HG02970 (cell line): ENCODE data around the gene SMIM44.

Experiments used
- ATAC-seq: cut with Tn5 transposase; IDR thresholded peaks from one replicate; pipeline ENCODE4 v1.9.1; 2021; ENCODE audit warnings: mild to moderate bottlenecking, moderate library complexity, moderate number of reproducible peaks; ENCODE audit not compliant: unreplicated experiment, low FRiP score

SMIM44 gene

GRCh38 chr19:3503036-3503572, 19.9 kb upstream of the SMIM44 start:
- ATAC-seq = no peak

- no peak for ATAC-seq
Measured at GRCh38 chr19:3501780-3502179, 18.5 kb upstream of the SMIM44 start.

GRCh38 chr19:3500429-3501101, 17.3 kb upstream of the SMIM44 start, which contains the start of gene DOHH:
TSS of gene DOHH (minus strand) at chr19:3500674. CDS start at chr19:3496814, 3,860 bp downstream.
- ATAC-seq = peak; percentile 81

- ATAC-seq = no peak
Measured at GRCh38 chr19:3499738-3500428, 16.6 kb upstream of the SMIM44 start.

- ATAC-seq = no peak
Measured at GRCh38 chr19:3497757-3498520, 14.7 kb upstream of the SMIM44 start.

- ATAC-seq = no peak
Measured at GRCh38 chr19:3496392-3497273, 13.4 kb upstream of the SMIM44 start.

- ATAC-seq = no peak
Measured at GRCh38 chr19:3494559-3494958, 11.3 kb upstream of the SMIM44 start.

- ATAC-seq = no peak
Measured at GRCh38 chr19:3494051-3494450, 10.8 kb upstream of the SMIM44 start.

- ATAC-seq = no peak
Measured at GRCh38 chr19:3493651-3494050, 10.4 kb upstream of the SMIM44 start.

- ATAC-seq = no peak
Measured at GRCh38 chr19:3492919-3493318, 9.7 kb upstream of the SMIM44 start.

- ATAC-seq = no peak
Measured at GRCh38 chr19:3492131-3492839, 9.0 kb upstream of the SMIM44 start.

GRCh38 chr19:3491396-3492119, 8.3 kb upstream of the SMIM44 start:
- ATAC-seq = no peak

GRCh38 chr19:3482507-3483225, 575 bp downstream of the SMIM44 start:
- no peak for ATAC-seq

- no peak for ATAC-seq
Measured at GRCh38 chr19:3481241-3482090, 1.8 kb downstream of the SMIM44 start.

GRCh38 chr19:3480383-3481091, 2.7 kb downstream of the SMIM44 start, which contains the start of gene SMIM24:
TSS of gene SMIM24 (minus strand) at chr19:3480525. CDS start at chr19:3480463, 62 bp downstream.
- ATAC-seq = no peak

- no peak for ATAC-seq
Measured at GRCh38 chr19:3479834-3480215, 3.4 kb downstream of the SMIM44 start.
